Hepatocyte (in vitro differentiated cells): ENCODE data around the gene BUD13.

ENCODE experiments used
- CTCF ChIP-seq: fragments of 200-600 bp; sonication (generic); IDR thresholded peaks from 2 replicates; pipeline ENCODE4 v1.5.1; 2016; ENCODE audit warnings: antibody characterized with exemption, mild to moderate bottlenecking; ENCODE audit not compliant: poor library complexity
- EZH2 ChIP-seq: fragments of 200-600 bp; sonication (generic); IDR thresholded peaks from 2 replicates; pipeline ENCODE4 v1.6.1; 2016; ENCODE audit warnings: antibody characterized with exemption, mild to moderate bottlenecking, borderline replicate concordance
- EZH2phosphoT487 ChIP-seq: fragments of 200-600 bp; sonication (generic); IDR thresholded peaks from one replicate; pipeline ENCODE4 v1.6.1; 2018; ENCODE audit warnings: antibody characterized with exemption, mild to moderate bottlenecking, low read depth, moderate library complexity; ENCODE audit not compliant: unreplicated experiment, severe bottlenecking

DNA sequence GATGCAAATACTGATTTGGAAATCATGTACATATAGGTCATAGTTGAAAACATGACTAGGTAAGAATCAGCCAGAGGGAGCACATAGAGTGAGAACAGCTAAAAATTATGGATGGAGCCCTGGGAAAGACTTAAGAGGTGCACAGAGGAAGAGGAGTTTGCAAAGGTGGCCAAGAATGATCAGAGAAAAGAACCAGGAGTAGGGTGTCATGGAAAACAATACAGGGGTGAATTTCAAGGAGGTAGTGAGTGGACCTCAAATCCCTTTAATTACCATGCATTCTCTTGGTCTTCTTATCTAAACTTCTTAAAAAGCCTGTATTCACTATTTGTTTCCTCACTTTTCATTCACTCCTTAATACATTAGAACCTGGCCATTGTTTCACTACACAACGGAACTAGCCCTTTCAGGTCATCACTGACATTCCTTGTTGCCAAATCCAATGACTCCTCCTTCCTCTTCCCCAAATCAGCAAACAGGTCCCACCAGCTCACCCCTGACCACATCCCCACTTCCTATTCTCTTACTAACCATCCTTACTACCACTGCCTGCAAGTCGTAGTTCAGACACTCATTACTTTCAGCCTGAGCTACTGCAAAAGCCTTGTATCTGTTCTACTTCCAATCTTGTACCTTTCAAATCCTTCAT is 22.6 kb downstream of the BUD13 start:
- TF ChIP-seq EZH2 (no peak), CTCF (no peak), EZH2phosphoT487 (no peak)
